GM12878 (cell line): ENCODE data around the gene DNAJB2.
A peak's percentile ranks its signal among the peaks of the same experiment; 100 is the strongest.

Source experiments
- ETV6 ChIP-seq, 2 experiments: fragments of 450-650 bp in 1 of 2; IDR thresholded peaks in 1 of 2; conservative IDR thresholded peaks in 1 of 2; 2 replicates each; pipeline ENCODE4 v1.6.1; 2014; ENCODE audit warnings: antibody characterized with exemption in 1 of 2, borderline replicate concordance in 1 of 2, low read depth in 1 of 2, mild to moderate bottlenecking in 1 of 2, moderate library complexity in 1 of 2
- FOS ChIP-seq: IDR thresholded peaks from 3 replicates; pipeline ENCODE4 v1.6.1; 2011; ENCODE audit warnings: borderline replicate concordance; ENCODE audit not compliant: insufficient read length; ENCODE audit errors: extremely low read depth
- SPI1 ChIP-seq: IDR thresholded peaks from 2 replicates; pipeline ENCODE4 v1.6.1; 2011; ENCODE audit warnings: low read depth, mild to moderate bottlenecking, low read length, moderate library complexity, borderline replicate concordance; ENCODE audit not compliant: insufficient read depth

DNA sequence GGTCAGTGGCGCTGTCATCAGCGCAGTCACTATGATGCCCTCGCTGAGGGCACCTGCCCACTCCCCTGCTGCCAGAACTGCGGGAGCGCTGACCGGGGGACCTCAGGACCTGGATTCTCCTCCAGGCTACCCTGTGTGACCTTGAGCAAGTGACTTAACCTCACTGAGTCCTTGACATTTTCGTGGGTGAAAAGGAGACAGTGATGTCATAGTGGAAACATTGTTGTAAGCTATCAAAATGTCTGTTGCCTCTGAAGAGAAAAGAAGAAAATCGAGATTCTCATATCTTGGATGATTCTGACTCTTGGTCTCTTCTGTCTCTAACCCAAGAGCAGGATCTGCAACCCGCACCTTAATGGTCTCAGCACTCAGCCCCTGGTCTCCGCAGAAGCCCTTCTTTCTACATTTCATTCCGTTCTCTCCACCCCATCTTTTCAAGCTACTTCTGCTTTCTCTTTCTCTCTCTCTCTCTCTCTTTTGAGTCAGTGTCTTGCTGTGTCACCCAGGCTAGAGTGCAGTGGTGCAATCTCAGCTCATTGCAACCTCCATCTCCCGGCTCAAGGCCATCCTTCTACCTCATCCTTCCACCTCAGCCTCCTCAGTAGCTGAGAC lies 24.5 kb upstream of the DNAJB2 start:
- TF ChIP-seq FOS = no peak
- 0 out of 2 replicates have a peak, but pooled peaks have one; percentile 5 for TF ChIP-seq SPI1
- no peak for TF ChIP-seq ETV6 (conservative IDR thresholded peaks at IDR 0.05 in 1 of 2, IDR thresholded peaks at IDR 0.05 in 1 of 2; ENCODE audit: borderline replicate concordance in 1 of 2, low read depth in 1 of 2)
